Stomach smooth muscle (tissue), 2 donors: ENCODE measurements around the gene GPR176.

Experiments
- H3K27ac ChIP-seq: one replicate; pipeline ENCODE4 v1.7.0; 2013; ENCODE audit warnings: mild to moderate bottlenecking, low read length, inconsistent platforms
- H3K27me3 ChIP-seq, 2 donors: one replicate each; pipeline ENCODE4 v1.7.0; 2013; ENCODE audit warnings: low read length in 2 of 2; ENCODE audit not compliant: insufficient read depth in 2 of 2, control insufficient read depth in 1 of 2
- H3K36me3 ChIP-seq, 2 donors: one replicate each; pipeline ENCODE4 v1.7.0; 2013; ENCODE audit warnings: low read length in 2 of 2; ENCODE audit not compliant: control insufficient read depth in 2 of 2, insufficient read depth in 2 of 2
- H3K4me1 ChIP-seq: one replicate; pipeline ENCODE4 v1.7.0; 2013; ENCODE audit warnings: low read length; ENCODE audit not compliant: control insufficient read depth, insufficient read depth
- H3K4me3 ChIP-seq, 2 donors: one replicate each; pipeline ENCODE4 v1.7.0; 2013; ENCODE audit warnings: low read length in 2 of 2
- H3K9ac ChIP-seq, 2 donors: one replicate each; pipeline ENCODE4 v1.7.0; 2013; ENCODE audit warnings: low read length in 2 of 2, mild to moderate bottlenecking in 1 of 2
- H3K9me3 ChIP-seq, 2 donors: one replicate each; pipeline ENCODE4 v1.7.0; 2013; ENCODE audit warnings: low read length in 2 of 2; ENCODE audit not compliant: control insufficient read depth in 2 of 2
- donor health status: healthy.
- donor health status: Pancreatic carcinoma.

Gene GPR176

GRCh38 chr15:39948817-39949216 is 28.8 kb upstream of the GPR176 start:
- Histone ChIP-seq H3K27me3 (no peaks in the 10 kb centered on the region), H3K36me3 (peaks cover 29 to 32% of the 10 kb centered on the region in 2 donors), H3K9ac (no peak overlapping the region), H3K4me3 (no peak overlapping the region), H3K27ac (no peak overlapping the region), H3K9me3 (no peaks in the 10 kb centered on the region), H3K4me1 (no peaks in the 10 kb centered on the region)

GRCh38 chr15:39947401-39948197 is 27.5 kb upstream of the GPR176 start:
- H3K36me3 ChIP-seq: peaks cover 29 to 30% of the 10 kb centered on the region in 2 donors

GRCh38 chr15:39946862-39947261 is 26.8 kb upstream of the GPR176 start:
- no peak overlapping the region for H3K27ac ChIP-seq
- H3K9me3 ChIP-seq: no peaks in the 10 kb centered on the region
- no peaks in the 10 kb centered on the region for H3K27me3 ChIP-seq
- H3K36me3 ChIP-seq: peaks cover 30% of the 10 kb centered on the region in 2 donors
- no peak overlapping the region for H3K4me3 ChIP-seq
- no peak overlapping the region for H3K9ac ChIP-seq
- H3K4me1 ChIP-seq: no peaks in the 10 kb centered on the region

More at GRCh38 chr15:39947401-39948197, 27.5 kb upstream of the GPR176 start:
- H3K27ac ChIP-seq: no peak overlapping the region
- no peaks in the 10 kb centered on the region for H3K27me3 ChIP-seq
- no peak overlapping the region for H3K9ac ChIP-seq
- H3K9me3 ChIP-seq: no peaks in the 10 kb centered on the region
- H3K4me3 ChIP-seq: no peak overlapping the region
- no peaks in the 10 kb centered on the region for H3K4me1 ChIP-seq

- Histone ChIP-seq H3K9ac (no peak overlapping the region), H3K27ac (no peak overlapping the region), H3K4me1 (no peaks in the 10 kb centered on the region), H3K36me3 (peaks cover 33 to 37% of the 10 kb centered on the region in 2 donors), H3K27me3 (no peaks in the 10 kb centered on the region), H3K9me3 (no peaks in the 10 kb centered on the region), H3K4me3 (no peak overlapping the region)
Observed at GRCh38 chr15:39944726-39945125, 24.7 kb upstream of the GPR176 start.

GRCh38 chr15:39942753-39943150 is 22.7 kb upstream of the GPR176 start:
- Histone ChIP-seq H3K27ac (no peak overlapping the region), H3K9ac (no peak overlapping the region), H3K36me3 (peaks cover 28 to 31% of the 10 kb centered on the region in 2 donors), H3K9me3 (no peaks in the 10 kb centered on the region), H3K27me3 (no peaks in the 10 kb centered on the region), H3K4me1 (no peaks in the 10 kb centered on the region), H3K4me3 (no peak overlapping the region)

GRCh38 chr15:39942101-39942752 is 22.2 kb upstream of the GPR176 start:
- no peak overlapping the region for H3K4me3 ChIP-seq
- peaks cover 27 to 28% of the 10 kb centered on the region in 2 donors for H3K36me3 ChIP-seq
- no peaks in the 10 kb centered on the region for H3K9me3 ChIP-seq
- H3K27me3 ChIP-seq: no peaks in the 10 kb centered on the region
- no peak overlapping the region for H3K9ac ChIP-seq
- no peaks in the 10 kb centered on the region for H3K4me1 ChIP-seq
- H3K27ac ChIP-seq: no peak overlapping the region

GRCh38 chr15:39939487-39940452 is 19.7 kb upstream of the GPR176 start:
- Histone ChIP-seq H3K36me3 (peaks cover 18 to 22% of the 10 kb centered on the region in 2 donors), H3K27me3 (no peaks in the 10 kb centered on the region)

GRCh38 chr15:39937696-39938095 is 17.6 kb upstream of the GPR176 start:
- H3K27ac ChIP-seq: no peak overlapping the region
- no peaks in the 10 kb centered on the region for H3K9me3 ChIP-seq
- no peaks in the 10 kb centered on the region for H3K27me3 ChIP-seq
- no peak overlapping the region for H3K4me3 ChIP-seq
- peaks cover 11 to 12% of the 10 kb centered on the region in 2 donors for H3K36me3 ChIP-seq
- H3K9ac ChIP-seq: no peak overlapping the region
- H3K4me1 ChIP-seq: peaks cover 5% of the 10 kb centered on the region

More at GRCh38 chr15:39939487-39940452, 19.7 kb upstream of the GPR176 start:
- no peak overlapping the region for H3K27ac ChIP-seq
- H3K4me1 ChIP-seq: peaks cover 3% of the 10 kb centered on the region
- H3K4me3 ChIP-seq: no peak overlapping the region
- no peaks in the 10 kb centered on the region for H3K9me3 ChIP-seq
- H3K9ac ChIP-seq: no peak overlapping the region

GRCh38 chr15:39936681-39937080 is 16.6 kb upstream of the GPR176 start:
- Histone ChIP-seq H3K9me3 (no peaks in the 10 kb centered on the region), H3K9ac (no peak overlapping the region), H3K27me3 (no peaks in the 10 kb centered on the region), H3K36me3 (peaks cover 10 to 11% of the 10 kb centered on the region in 2 donors), H3K4me1 (peaks cover 5% of the 10 kb centered on the region), H3K4me3 (no peak overlapping the region), H3K27ac (no peak overlapping the region)

- no peak overlapping the region for H3K27ac ChIP-seq
- peaks cover 7 to 9% of the 10 kb centered on the region in 2 donors for H3K36me3 ChIP-seq
- H3K9me3 ChIP-seq: no peaks in the 10 kb centered on the region
- H3K4me3 ChIP-seq: no peak overlapping the region
- H3K9ac ChIP-seq: no peak overlapping the region
- H3K4me1 ChIP-seq: peaks cover 5% of the 10 kb centered on the region
- H3K27me3 ChIP-seq: no peaks in the 10 kb centered on the region
Observed at GRCh38 chr15:39936187-39936586, 16.1 kb upstream of the GPR176 start.
